ENCODE data around the gene MLLT3. TPM values are rescaled to one million over a fixed set of nuclear protein-coding genes. Genes with fewer than 3 reads are reported as not detected.

Gene MLLT3
- total RNA-seq, 4 donors from 2014 or later, result 4.8 to 17.8 (median 12.1) TPM

- no peak for DNase-seq (ENCODE audit: low spot score)
- TF ChIP-seq, protein P1, sequence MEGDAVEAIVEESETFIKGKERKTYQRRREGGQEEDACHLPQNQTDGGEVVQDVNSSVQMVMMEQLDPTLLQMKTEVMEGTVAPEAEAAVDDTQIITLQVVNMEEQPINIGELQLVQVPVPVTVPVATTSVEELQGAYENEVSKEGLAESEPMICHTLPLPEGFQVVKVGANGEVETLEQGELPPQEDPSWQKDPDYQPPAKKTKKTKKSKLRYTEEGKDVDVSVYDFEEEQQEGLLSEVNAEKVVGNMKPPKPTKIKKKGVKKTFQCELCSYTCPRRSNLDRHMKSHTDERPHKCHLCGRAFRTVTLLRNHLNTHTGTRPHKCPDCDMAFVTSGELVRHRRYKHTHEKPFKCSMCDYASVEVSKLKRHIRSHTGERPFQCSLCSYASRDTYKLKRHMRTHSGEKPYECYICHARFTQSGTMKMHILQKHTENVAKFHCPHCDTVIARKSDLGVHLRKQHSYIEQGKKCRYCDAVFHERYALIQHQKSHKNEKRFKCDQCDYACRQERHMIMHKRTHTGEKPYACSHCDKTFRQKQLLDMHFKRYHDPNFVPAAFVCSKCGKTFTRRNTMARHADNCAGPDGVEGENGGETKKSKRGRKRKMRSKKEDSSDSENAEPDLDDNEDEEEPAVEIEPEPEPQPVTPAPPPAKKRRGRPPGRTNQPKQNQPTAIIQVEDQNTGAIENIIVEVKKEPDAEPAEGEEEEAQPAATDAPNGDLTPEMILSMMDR (IDR thresholded peaks at IDR 0.05), result no peak
- no peak for ATAC-seq (ENCODE audit: low FRiP score)
Measured at GRCh38 chr9:20570087-20570486, 52.2 kb downstream of the MLLT3 start.

DNA sequence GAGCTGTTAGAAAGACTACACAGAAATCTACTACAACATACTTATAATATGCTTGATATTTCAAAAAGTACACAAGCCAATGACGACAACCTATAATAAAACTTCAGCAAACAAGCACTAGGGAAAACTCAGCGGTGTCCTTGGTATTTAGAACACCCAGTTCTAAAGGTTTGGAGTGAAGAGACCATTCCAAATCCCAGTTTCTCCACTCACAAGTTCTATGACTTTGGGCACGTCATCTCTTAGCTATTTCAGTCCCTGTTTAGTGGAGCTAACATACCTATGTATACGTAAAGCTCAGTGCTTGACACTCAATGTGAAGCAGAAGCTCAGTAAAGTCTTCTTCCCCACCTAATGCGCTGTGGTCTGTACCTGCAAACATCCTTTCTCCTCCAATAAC, 52.8 kb downstream of the MLLT3 start:
- DNase-seq (ENCODE audit: low spot score) (no peak), ATAC-seq (ENCODE audit: low FRiP score) (no peak)
- TF ChIP-seq, protein P1 (IDR thresholded peaks at IDR 0.05), result no peak

DNA sequence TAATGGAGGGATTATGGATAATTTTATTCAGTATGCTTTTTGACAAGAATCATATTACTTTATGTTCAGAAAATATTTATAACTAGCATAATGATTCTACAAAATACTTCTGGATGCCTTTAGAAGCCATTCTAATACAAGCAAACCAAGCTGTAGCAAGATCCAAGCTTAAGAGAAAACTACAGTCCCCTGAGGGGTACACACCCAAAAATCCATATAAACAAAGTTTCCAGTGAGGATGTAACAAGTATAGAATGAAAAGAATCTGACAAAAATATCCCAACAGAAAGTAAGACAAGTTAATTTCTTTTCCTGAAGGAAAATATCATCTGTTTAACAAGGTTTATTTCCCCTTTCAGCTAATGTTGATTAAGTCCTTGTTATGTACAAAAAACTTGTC, 53.9 kb downstream of the MLLT3 start:
- DNase-seq (ENCODE audit: low spot score), result no peak
- TF ChIP-seq, protein P1 (IDR thresholded peaks at IDR 0.05), result no peak
- ATAC-seq (ENCODE audit: low FRiP score), result no peak

DNA sequence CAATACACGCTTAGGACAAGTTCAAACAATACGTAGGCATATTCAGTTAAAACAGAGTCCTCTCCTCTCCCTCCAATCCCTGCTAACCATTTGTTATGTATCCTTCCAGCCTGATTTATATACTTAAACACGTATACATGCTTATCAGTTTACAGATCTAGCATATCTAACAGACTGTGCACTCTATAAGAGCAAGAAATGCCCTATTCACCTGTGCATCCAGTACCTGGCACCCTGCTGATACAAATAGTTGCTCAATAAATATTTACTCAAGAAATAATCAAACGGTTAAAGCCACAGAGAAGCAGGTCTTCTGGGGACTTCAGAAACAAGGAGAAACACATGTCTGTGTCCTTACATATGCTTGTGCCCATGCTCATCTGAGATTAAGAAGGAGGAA, 55.9 kb downstream of the MLLT3 start:
- DNase-seq (ENCODE audit: low spot score), result no peak

DNA sequence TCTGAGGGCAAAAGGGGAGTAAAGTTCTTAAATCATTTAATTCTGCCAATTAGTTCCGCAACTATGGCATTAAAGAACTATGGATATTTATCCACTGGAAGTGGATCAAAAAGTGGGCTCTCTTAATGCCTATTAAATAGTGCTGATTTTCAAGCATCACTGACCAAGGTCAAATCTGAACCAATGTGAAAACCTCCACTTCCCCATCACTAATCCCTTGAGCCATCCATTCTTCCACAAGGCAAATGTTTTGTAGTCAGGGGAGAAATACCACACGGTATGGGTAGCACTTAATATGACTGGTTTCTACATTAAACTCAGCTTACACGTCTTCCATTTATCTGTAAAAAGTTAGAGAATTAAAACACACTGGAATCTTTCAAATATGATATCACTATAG, 57.6 kb downstream of the MLLT3 start:
- TF ChIP-seq, protein P1 (IDR thresholded peaks at IDR 0.05), result no peak
- no peak for DNase-seq (ENCODE audit: low spot score)
- ATAC-seq (ENCODE audit: low FRiP score), result no peak

More for the DNA sequence above, 55.9 kb downstream of the MLLT3 start:
- TF ChIP-seq, protein P1 (IDR thresholded peaks at IDR 0.05), result no peak
- ATAC-seq (ENCODE audit: low FRiP score), result no peak

DNA sequence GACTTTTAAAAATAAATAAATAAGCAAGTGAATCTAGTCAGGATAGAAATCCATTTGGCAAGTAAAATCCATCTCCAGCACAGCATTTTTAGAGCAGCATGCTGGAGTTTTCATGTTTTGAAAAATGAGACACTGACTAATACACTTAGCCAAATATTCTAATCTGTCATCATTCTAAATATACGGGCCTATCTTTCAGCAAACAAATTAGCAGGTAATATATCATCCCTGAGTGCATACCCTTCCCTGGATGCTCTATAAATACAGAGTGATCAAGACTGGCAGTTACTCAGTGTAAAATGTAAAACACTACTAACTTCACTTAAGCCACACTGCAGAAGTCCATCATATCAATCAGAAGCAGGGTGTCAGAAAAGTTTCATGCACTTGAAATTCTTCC, 58.4 kb downstream of the MLLT3 start:
- TF ChIP-seq, protein P1 (IDR thresholded peaks at IDR 0.05), result no peak
- ATAC-seq (ENCODE audit: low FRiP score) (no peak), DNase-seq (ENCODE audit: low spot score) (no peak)

- DNase-seq (ENCODE audit: low spot score), result no peak
- no peak for ATAC-seq (ENCODE audit: low FRiP score)
- TF ChIP-seq, protein P1 (IDR thresholded peaks at IDR 0.05), result no peak
Measured at GRCh38 chr9:20562051-20562450, 60.2 kb downstream of the MLLT3 start.
